Activated T-helper 2 cell treated with anti-CD3 and anti-CD28 coated beads, Interferon-gamma antibody, Interleukin-2, Interleukin-4, amounts not matched to agents 10 μg/mL and 5 μg/mL and 100 μg/mL, durations not matched to agents 14 hours and 24 hours and 36 hours (primary cell): Measurements from ENCODE around the gene GLS. TPM values are rescaled to one million over a fixed set of nuclear protein-coding genes. Genes with fewer than 3 reads are reported as not detected.

Experiments used
- DNase-seq: peaks from one replicate; pipeline ENCODE4 v3.0.0; 2021; ENCODE audit warnings: low spot score
- H3K27ac Mint-ChIP-seq: one replicate; pipeline ENCODE4 v1.8.0; 2021; ENCODE audit warnings: mixed read lengths
- H3K27me3 Mint-ChIP-seq: one replicate; pipeline ENCODE4 v1.8.0; 2021; ENCODE audit warnings: low read depth, mixed read lengths
- H3K36me3 Mint-ChIP-seq: one replicate; pipeline ENCODE4 v1.8.0; 2021; ENCODE audit warnings: low read depth, mixed read lengths
- H3K4me1 Mint-ChIP-seq: one replicate; pipeline ENCODE4 v1.8.0; 2021; ENCODE audit warnings: low read depth, mixed read lengths
- H3K4me3 Mint-ChIP-seq: one replicate; pipeline ENCODE4 v1.8.0; 2021; ENCODE audit warnings: low read depth, mild to moderate bottlenecking, moderate library complexity, mixed read lengths
- H3K9me3 Mint-ChIP-seq: one replicate; pipeline ENCODE4 v1.8.0; 2021; ENCODE audit warnings: mixed read lengths
- intact Hi-C: fragments of 100-400 bp; cut with micrococcal nuclease; formaldehyde crosslinking; loops from one replicate; pipeline ENCODE4 v1.15.1; 2023
- total RNA-seq: library from RNA; stranded (reverse); gene quantifications from 2 replicates; pipeline ENCODE4 v1.2.3, GENCODE V29; 2022

Gene GLS
- total RNA-seq, 1 donor from 2014 or later, result 195 TPM

- H3K36me3 Mint-ChIP-seq, result peaks cover 55% of the 10 kb centered on the region
- intact Hi-C loops, result no loop called here
Observed at GRCh38 chr2:190932514-190932913, 51.9 kb downstream of the GLS start.

GRCh38 chr2:190933361-190933760, 52.7 kb downstream of the GLS start:
- H3K27ac Mint-ChIP-seq, result no peak overlapping the region
- no peak for DNase-seq
- peaks cover 10% of the 10 kb centered on the region for H3K4me1 Mint-ChIP-seq
- H3K4me3 Mint-ChIP-seq, result no peak overlapping the region
- H3K27me3 Mint-ChIP-seq, result no peaks in the 10 kb centered on the region
- peaks cover 52% of the 10 kb centered on the region for H3K36me3 Mint-ChIP-seq
- no peaks in the 10 kb centered on the region for H3K9me3 Mint-ChIP-seq
- intact Hi-C loops, result no loop called here

More at GRCh38 chr2:190932514-190932913, 51.9 kb downstream of the GLS start:
- DNase-seq, result no peak
- no peak overlapping the region for H3K27ac Mint-ChIP-seq
- H3K4me1 Mint-ChIP-seq, result peaks cover 10% of the 10 kb centered on the region
- H3K9me3 Mint-ChIP-seq, result no peaks in the 10 kb centered on the region
- no peaks in the 10 kb centered on the region for H3K27me3 Mint-ChIP-seq
- H3K4me3 Mint-ChIP-seq, result no peak overlapping the region

- Mint-ChIP-seq H3K36me3 (peaks cover 46% of the 10 kb centered on the region), H3K27ac (no peak overlapping the region), H3K4me1 (peaks cover 7% of the 10 kb centered on the region), H3K27me3 (no peaks in the 10 kb centered on the region), H3K9me3 (no peaks in the 10 kb centered on the region), H3K4me3 (no peak overlapping the region)
- intact Hi-C loops, result no loop called here
- DNase-seq, result no peak
Observed at GRCh38 chr2:190935054-190935453, 54.4 kb downstream of the GLS start.

GRCh38 chr2:190938771-190939335, 58.2 kb downstream of the GLS start:
- Mint-ChIP-seq H3K27me3 (no peaks in the 10 kb centered on the region), H3K4me1 (peaks cover 2% of the 10 kb centered on the region), H3K27ac (no peak overlapping the region), H3K36me3 (peaks cover 19% of the 10 kb centered on the region), H3K4me3 (no peak overlapping the region), H3K9me3 (no peaks in the 10 kb centered on the region)
- DNase-seq, result no peak
- intact Hi-C loops, result no loop called here

GRCh38 chr2:190940454-190940853, 59.8 kb downstream of the GLS start:
- intact Hi-C loops, result no loop called here
- Mint-ChIP-seq H3K4me3 (no peak overlapping the region), H3K27ac (no peak overlapping the region), H3K9me3 (no peaks in the 10 kb centered on the region), H3K27me3 (no peaks in the 10 kb centered on the region), H3K4me1 (peaks cover 2% of the 10 kb centered on the region), H3K36me3 (peaks cover 13% of the 10 kb centered on the region)
- no peak for DNase-seq

- Mint-ChIP-seq H3K9me3 (no peaks in the 10 kb centered on the region), H3K4me1 (peaks cover 5% of the 10 kb centered on the region), H3K4me3 (no peak overlapping the region), H3K27me3 (no peaks in the 10 kb centered on the region), H3K36me3 (peaks cover 9% of the 10 kb centered on the region), H3K27ac (no peak overlapping the region)
- no peak for DNase-seq
- intact Hi-C loops, result no loop called here
Observed at GRCh38 chr2:190941571-190941970, 61.0 kb downstream of the GLS start.

GRCh38 chr2:190942697-190943096, 62.1 kb downstream of the GLS start:
- H3K27ac Mint-ChIP-seq, result no peak overlapping the region
- no peaks in the 10 kb centered on the region for H3K9me3 Mint-ChIP-seq
- H3K27me3 Mint-ChIP-seq, result no peaks in the 10 kb centered on the region
- intact Hi-C loops, result no loop called here
- peaks cover 12% of the 10 kb centered on the region for H3K4me1 Mint-ChIP-seq
- no peak overlapping the region for H3K4me3 Mint-ChIP-seq
- peaks cover 3% of the 10 kb centered on the region for H3K36me3 Mint-ChIP-seq
- no peak for DNase-seq

GRCh38 chr2:190943706-190944105, 63.1 kb downstream of the GLS start:
- Mint-ChIP-seq H3K27ac (no peak overlapping the region), H3K36me3 (peaks cover 3% of the 10 kb centered on the region), H3K9me3 (no peaks in the 10 kb centered on the region), H3K27me3 (no peaks in the 10 kb centered on the region), H3K4me3 (no peak overlapping the region), H3K4me1 (peaks cover 16% of the 10 kb centered on the region)
- intact Hi-C loops, result no loop called here
- DNase-seq, result no peak

- Mint-ChIP-seq H3K27ac (no peak overlapping the region), H3K27me3 (no peaks in the 10 kb centered on the region), H3K36me3 (no peaks in the 10 kb centered on the region), H3K9me3 (no peaks in the 10 kb centered on the region), H3K4me3 (no peak overlapping the region), H3K4me1 (peaks cover 16% of the 10 kb centered on the region)
- intact Hi-C loops, result loop anchor here (5.0 kb wide), 3 partner anchors 35 to 165 kb away; no protein-coding TSS in a partner anchor
- DNase-seq, result no peak
Observed at GRCh38 chr2:190947141-190947540, 66.5 kb downstream of the GLS start.

GRCh38 chr2:190947711-190948251, 67.2 kb downstream of the GLS start:
- Mint-ChIP-seq H3K4me3 (no peak overlapping the region), H3K27ac (peak overlapping the region; percentile 23), H3K9me3 (no peaks in the 10 kb centered on the region), H3K4me1 (peaks cover 16% of the 10 kb centered on the region), H3K27me3 (no peaks in the 10 kb centered on the region), H3K36me3 (no peaks in the 10 kb centered on the region)
- no peak for DNase-seq
- intact Hi-C loops, result loop anchor here (5.0 kb wide), 3 partner anchors 35 to 165 kb away; no protein-coding TSS in a partner anchor

GRCh38 chr2:190948671-190949070, 68.0 kb downstream of the GLS start:
- no peak for DNase-seq
- H3K4me3 Mint-ChIP-seq, result no peak overlapping the region
- no peaks in the 10 kb centered on the region for H3K27me3 Mint-ChIP-seq
- H3K4me1 Mint-ChIP-seq, result peaks cover 16% of the 10 kb centered on the region
- H3K27ac Mint-ChIP-seq, result no peak overlapping the region
- intact Hi-C loops, result loop anchor here (5.0 kb wide), 3 partner anchors 36 to 166 kb away; no protein-coding TSS in a partner anchor
- H3K36me3 Mint-ChIP-seq, result no peaks in the 10 kb centered on the region
- H3K9me3 Mint-ChIP-seq, result no peaks in the 10 kb centered on the region

- peaks cover under 1% of the 10 kb centered on the region for H3K36me3 Mint-ChIP-seq
Observed at GRCh38 chr2:190950566-190950991, 70.0 kb downstream of the GLS start.

GRCh38 chr2:190953257-190953656, 72.6 kb downstream of the GLS start:
- H3K4me1 Mint-ChIP-seq, result peaks cover 4% of the 10 kb centered on the region
- no peak for DNase-seq
- peaks cover 19% of the 10 kb centered on the region for H3K36me3 Mint-ChIP-seq
- intact Hi-C loops, result no loop called here
- H3K9me3 Mint-ChIP-seq, result peaks cover 19% of the 10 kb centered on the region
- H3K27me3 Mint-ChIP-seq, result no peaks in the 10 kb centered on the region
- no peak overlapping the region for H3K27ac Mint-ChIP-seq
- no peak overlapping the region for H3K4me3 Mint-ChIP-seq

More at GRCh38 chr2:190950566-190950991, 70.0 kb downstream of the GLS start:
- intact Hi-C loops, result no loop called here
- Mint-ChIP-seq H3K4me3 (no peak overlapping the region), H3K27me3 (no peaks in the 10 kb centered on the region), H3K27ac (no peak overlapping the region), H3K4me1 (peaks cover 14% of the 10 kb centered on the region), H3K9me3 (peaks cover under 1% of the 10 kb centered on the region)
- DNase-seq, result no peak
